ENCODE results near the gene VAT1L.

DNA sequence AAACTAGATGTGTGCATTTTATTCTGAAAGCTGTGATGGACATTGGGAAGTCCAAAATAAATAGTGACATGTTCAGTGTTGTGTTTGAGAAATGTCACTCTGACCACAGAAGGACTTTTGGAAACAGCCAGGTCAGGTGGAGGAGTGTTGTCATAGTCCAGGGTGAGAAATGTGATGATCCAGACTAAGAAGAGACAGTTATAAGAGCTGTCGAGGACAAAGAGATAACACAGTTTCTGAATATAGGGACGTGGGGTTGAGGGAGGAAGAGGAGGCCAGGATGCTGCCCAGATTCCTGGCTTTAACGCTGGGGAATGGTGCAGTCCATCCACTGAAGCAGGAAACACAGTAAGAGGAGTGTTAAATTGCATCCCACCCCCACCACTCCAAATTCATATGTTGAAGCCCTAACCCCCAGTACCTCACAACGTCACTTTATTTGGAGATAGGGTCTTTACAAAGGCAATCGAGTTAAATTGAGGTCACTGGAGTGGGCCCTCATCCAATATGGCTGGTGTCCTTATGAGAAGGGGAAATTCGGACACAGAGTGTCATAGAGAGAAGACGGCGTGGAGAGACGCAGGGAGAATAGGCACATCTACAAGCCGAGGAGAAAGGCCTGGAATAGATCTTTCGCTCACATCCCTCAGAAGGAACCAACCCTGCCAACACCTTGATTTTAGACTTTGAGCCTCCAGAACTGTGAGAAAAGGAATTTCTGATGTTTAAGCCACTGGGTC lies 71.3 kb downstream of the VAT1L start:
- TF ChIP-seq TAF1 (IDR thresholded peaks at IDR 0.05; ENCODE audit: borderline replicate concordance, low read depth, low read length) (no peak), POLR2AphosphoS5 (IDR thresholded peaks at IDR 0.05; ENCODE audit: low read depth, low read length) (no peak)

Data from GM12892 (cell line).